ENCODE results near the gene RPP30. TPM values are rescaled to one million over a fixed set of nuclear protein-coding genes. Genes with fewer than 3 reads are reported as not detected.

The RPP30 gene
- polyA plus RNA-seq, 1 donor = 34.5 TPM

DNA sequence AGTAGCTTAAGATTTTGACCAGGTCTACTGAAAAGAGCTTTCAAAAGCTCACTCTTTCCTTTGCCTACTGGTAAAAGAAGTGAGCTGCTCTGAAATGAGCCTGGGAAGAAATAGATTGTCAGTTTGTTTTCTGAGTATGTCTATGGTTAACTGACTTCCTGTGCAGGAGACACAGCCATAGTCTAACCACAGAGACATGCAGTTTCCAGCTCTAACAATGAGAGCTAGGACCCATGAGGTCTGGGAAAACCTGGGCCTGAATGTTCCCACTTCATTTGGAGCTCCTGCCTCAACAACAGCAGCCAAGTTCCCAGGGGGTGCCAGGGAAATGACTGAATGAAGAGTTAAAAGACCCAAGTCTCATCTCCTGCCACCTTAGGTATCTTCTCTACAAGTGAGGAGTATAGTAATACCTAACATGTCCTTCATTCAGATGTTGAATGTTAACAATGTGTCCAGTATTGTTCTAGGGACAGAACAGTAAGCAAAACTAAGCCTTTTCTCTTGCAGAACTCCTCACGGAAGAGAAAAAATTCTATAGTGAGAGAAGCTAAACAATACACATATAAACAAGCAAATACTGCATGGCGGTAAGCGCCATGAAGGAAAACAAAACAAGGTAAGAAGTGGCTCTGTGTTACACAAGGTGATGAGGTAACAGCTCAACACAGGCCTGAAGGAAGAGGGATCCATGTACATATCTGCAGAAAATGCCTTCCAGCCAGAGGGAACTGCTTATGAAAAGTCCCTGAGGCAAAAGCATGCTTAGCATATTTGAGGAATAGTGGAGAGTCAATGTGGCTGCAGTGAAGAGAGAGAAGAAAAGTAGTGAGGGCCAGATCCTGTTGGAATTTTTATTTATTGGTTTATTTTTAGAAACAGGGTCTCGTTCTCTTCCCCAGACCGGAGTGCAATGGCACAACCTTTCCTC lies 75.5 kb downstream of the RPP30 start:
- no peak for DNase-seq

Other genes starting within 250 kb of the RPP30 start
- gene HTR7, start 13.9 kb upstream of the RPP30 start, polyA plus RNA-seq (ENCODE audit: insufficient read length) = 0.36 TPM
- gene ANKRD1, start 49.1 kb downstream of the RPP30 start, polyA plus RNA-seq (ENCODE audit: insufficient read length) = 45.2 TPM

Data from hindlimb muscle (tissue), 1 donor.